Vagina (tissue), 2 donors: ENCODE results near the gene CCDC12.

Source experiments
- POLR2A ChIP-seq, 2 donors: fragments of 450-650 bp; IDR thresholded peaks; one replicate each; pipeline ENCODE4 v1.6.1; 2017; ENCODE audit warnings: antibody characterized with exemption in 2 of 2, mild to moderate bottlenecking in 2 of 2, moderate library complexity in 2 of 2
- POLR2AphosphoS5 ChIP-seq, 2 donors: sonication (generic); formaldehyde crosslinking; IDR thresholded peaks; one replicate each; pipeline ENCODE4 v1.9.0; 2017; ENCODE audit warnings: antibody characterized with exemption in 2 of 2, mild to moderate bottlenecking in 2 of 2, low read depth in 1 of 2; ENCODE audit not compliant: insufficient read depth in 1 of 2
- TF ChIP-seq, protein P1 (sequence below), 3 experiments: fragments of 450-650 bp in 2 of 3; fragments of 200-600 bp in 1 of 3; sonication (generic) in 1 of 3; IDR thresholded peaks; one replicate each; pipeline ENCODE4 v1.5.1; 2017 to 2019; ENCODE audit warnings: antibody characterized with exemption in 3 of 3, mild to moderate bottlenecking in 2 of 3, moderate library complexity in 2 of 3

DNA sequence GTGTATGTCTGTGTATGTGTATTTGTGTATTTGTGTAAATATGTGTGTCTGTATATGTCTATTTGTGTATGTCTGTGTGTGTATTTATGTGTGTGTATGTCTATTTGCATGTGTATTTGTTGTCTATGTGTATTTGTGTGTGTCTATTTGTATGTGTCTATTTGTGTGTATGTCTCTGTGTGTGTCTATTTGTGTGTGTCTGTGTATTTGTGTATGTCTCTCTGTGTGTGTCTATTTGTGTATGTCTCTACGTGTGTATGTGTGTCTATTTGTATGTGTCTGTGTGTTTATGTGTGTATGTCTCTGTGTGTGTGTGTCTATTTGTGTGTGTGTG is 68.6 kb downstream of the CCDC12 start:
- TF ChIP-seq, protein P1, sequence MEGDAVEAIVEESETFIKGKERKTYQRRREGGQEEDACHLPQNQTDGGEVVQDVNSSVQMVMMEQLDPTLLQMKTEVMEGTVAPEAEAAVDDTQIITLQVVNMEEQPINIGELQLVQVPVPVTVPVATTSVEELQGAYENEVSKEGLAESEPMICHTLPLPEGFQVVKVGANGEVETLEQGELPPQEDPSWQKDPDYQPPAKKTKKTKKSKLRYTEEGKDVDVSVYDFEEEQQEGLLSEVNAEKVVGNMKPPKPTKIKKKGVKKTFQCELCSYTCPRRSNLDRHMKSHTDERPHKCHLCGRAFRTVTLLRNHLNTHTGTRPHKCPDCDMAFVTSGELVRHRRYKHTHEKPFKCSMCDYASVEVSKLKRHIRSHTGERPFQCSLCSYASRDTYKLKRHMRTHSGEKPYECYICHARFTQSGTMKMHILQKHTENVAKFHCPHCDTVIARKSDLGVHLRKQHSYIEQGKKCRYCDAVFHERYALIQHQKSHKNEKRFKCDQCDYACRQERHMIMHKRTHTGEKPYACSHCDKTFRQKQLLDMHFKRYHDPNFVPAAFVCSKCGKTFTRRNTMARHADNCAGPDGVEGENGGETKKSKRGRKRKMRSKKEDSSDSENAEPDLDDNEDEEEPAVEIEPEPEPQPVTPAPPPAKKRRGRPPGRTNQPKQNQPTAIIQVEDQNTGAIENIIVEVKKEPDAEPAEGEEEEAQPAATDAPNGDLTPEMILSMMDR (IDR thresholded peaks at IDR 0.05), result no peak
- TF ChIP-seq POLR2A (IDR thresholded peaks at IDR 0.05) (no peak), POLR2AphosphoS5 (IDR thresholded peaks at IDR 0.05; ENCODE audit: insufficient read depth in 1 of 2, low read depth in 1 of 2) (no peak)
